PC-9 (cell line): ENCODE results near the gene MDN1.

Experiments used
- CTCF ChIP-seq: fragments of 200-600 bp; sonication (generic); conservative IDR thresholded peaks from 2 replicates; pipeline ENCODE4 v1.6.1; 2017; ENCODE audit warnings: mixed run types, antibody characterized with exemption, mild to moderate bottlenecking, moderate library complexity
- EZH2 ChIP-seq: fragments of 200-600 bp; sonication (generic); IDR thresholded peaks from 2 replicates; pipeline ENCODE4 v1.8.0; 2017; ENCODE audit warnings: antibody characterized with exemption, low read depth

DNA sequence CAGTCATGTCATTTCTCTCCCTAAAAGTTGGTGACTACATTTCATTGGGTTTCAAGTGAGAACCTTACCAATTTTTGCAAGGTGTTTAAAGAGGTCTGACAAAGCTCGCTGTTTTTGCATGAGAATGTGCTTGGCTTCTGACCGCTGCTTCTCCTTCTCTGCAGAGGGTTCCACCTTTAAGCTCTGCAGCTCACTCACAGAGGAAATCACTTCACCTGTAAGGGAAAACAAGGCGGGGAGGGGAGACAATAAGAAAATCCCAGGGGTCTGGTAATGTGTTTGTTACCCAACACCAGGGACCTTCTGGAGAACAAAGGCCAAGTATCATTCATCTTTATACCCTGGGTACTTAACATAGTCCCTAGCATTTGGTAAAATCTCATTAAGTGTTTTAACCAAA, 141.1 kb downstream of the MDN1 start:
- TF ChIP-seq CTCF (no peak), EZH2 (no peak)
